RWPE1 (cell line): ENCODE data around the gene RABEPK.
A peak's percentile ranks its signal among the peaks of the same experiment; 100 is the strongest.

Experiments used
- CTCF ChIA-PET: fragments of 350-600 bp; sonication (Branson Sonifier 250); formaldehyde crosslinking; extraction: SDS; loops from one replicate; lab custom pipeline; 2021; lab: Yijun Ruan, JAX
- POLR2A ChIA-PET: fragments of 400-600 bp; formaldehyde crosslinking; extraction: SDS; loops from one replicate; lab custom pipeline; 2020; ENCODE audit warnings: antibody characterized with exemption; ENCODE audit not compliant: low non-redundant PET; lab: Yijun Ruan, JAX
- DNase-seq: peaks from one replicate; pipeline ENCODE4 v3.0.0; 2012; ENCODE audit warnings: low spot score
- H3K27ac ChIP-seq: fragments of 450-650 bp; 2 replicates; pipeline ENCODE4 v1.5.1; 2017
- CTCF ChIP-seq: fragments of 450-650 bp; conservative IDR thresholded peaks from 2 replicates; pipeline ENCODE4 v1.5.1; 2017; ENCODE audit warnings: low read depth, mild to moderate bottlenecking

The RABEPK gene

DNA sequence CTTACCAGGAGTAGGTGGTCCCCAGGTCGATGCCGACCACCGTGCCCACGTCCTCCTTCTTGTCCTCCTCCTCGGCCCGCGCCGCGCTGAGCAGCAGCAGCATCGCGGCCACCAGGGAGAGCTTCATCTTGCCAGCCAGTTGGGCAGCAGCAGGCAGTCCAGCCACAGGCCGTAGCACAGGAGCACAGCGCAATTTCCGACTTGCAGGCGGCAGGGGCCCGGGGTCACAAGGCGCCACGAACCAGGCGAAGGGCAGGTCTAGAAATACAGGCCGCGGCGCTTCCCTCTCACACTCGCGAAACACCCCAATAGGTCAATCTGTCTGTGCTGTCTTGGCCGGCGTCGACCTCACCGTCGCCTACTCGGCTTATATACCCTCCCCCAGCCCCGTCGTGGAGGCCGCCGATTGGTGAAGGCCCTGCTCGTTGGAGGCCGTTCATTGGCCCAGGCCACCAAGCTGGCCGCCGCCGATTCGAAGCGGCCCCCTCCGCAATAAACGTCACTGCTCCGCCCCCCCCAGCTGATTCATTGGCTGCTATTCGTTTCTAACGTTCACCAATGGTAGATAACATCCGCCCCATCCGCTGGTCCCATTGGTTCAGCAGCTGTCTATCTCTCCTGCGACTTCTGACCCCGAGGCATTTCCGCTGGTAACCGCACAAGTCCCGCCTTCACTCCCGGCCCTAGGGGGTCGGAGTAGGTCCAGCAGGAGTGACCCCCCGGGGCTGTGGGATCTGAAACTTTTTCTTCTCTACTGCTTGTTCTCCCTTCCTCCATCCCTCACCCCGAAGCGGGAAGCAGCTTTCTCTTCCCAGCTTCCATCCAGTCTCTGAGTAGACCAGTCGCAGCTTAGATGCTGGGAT, 40.9 kb downstream of the RABEPK start, which contains the start of gene HSPA5:
Gene HSPA5, minus strand, starts transcription at position 344 of the 863 bp plus-strand sequence. Its CDS starts 217 bp downstream, at position 127.
- peak; percentile 100 for DNase-seq
- H3K27ac ChIP-seq, result peak within 1 kb of the TSS; percentile 91
- ChIA-PET POLR2A (interaction anchor here (0.6 to 1.6 kb wide), 9 partner anchors 10 to 137 kb away, joined by 3 to 11 read pairs (median 4); partner anchors contain the start of gene GAPVD1), CTCF (interaction anchor here (0.6 kb wide), 1 partner anchor 488 kb away, joined by 3 read pairs; no protein-coding TSS in a partner anchor)
- TF ChIP-seq CTCF, result no peak; the same call in 1 of the 2 replicates

DNA sequence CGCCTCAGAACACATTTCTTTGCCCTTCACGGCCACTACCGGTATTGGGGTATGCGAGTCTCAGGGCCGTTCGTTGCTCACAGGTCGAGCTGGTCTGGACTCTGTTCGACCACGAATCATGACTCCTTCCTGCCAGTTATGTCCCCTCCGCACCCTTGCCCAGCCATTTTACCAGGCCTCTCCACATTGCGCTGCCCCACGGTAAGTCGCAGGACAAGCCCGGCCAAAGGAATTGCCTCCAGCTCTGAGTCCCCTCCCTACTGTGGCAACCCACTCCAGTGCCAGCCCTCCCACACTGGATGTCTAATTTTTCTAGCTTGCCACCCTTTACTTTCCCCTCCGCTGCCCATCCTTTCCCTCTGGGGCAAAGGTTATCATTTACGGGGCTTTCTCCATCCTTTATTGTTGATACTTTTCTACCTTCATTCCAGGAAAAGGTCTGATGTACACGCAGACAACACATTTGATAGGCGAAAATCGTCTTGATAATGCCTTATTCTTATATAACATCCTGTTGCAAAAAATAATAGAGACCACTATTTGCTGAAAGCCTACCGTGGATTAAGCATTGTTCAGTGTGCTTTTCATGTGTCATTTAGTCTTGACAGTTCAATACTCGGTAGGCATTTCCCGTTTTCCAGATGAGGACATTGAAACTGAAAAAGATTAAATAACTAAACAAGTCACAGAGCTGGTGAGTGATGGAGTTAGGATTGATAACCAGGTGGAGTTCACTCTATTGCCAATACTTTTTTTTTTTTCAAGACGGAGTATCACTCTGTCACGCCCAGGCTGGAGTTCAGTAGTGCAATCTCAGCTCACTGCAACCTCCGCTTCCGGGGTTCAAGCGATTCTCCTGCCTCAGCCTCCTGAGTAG, 41.8 kb downstream of the RABEPK start:
- DNase-seq, result no peak
- peak overlapping the region; percentile 91 for H3K27ac ChIP-seq
- TF ChIP-seq CTCF, result no peak
- ChIA-PET POLR2A (interaction anchor here (0.5 to 1.6 kb wide), 8 partner anchors 10 to 136 kb away, joined by 3 to 11 read pairs (median 4); partner anchors contain the start of gene GAPVD1), CTCF (interaction anchor here (0.6 kb wide), 2 partner anchors 489 to 504 kb away, joined by 3 read pairs; no protein-coding TSS in a partner anchor)

DNA sequence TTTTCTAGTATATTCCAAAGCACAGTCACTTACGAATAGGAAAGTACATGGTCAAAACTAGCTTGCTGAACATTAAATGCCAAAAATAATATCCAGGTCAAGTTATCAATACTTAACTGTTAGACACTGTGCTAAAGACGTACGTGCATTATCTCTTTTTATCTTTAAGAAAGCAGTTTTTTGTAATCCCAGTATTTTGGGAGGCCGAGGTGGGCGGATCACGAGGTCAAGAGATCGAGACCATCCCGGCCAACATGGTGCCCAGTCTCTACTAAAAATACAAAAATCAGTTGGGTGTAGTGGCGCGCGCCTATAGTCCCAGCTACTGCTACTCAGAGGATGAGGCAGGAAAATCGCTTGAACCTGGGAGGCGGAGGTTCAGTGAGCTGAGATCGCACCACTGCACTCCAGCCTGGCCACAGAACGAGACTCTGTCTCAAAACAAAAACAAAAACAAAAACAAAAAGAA, 43.5 kb downstream of the RABEPK start:
- CTCF ChIA-PET, result interaction anchor here (0.6 to 1.3 kb wide), 5 partner anchors 8 to 1256 kb away, joined by 3 to 7 read pairs (median 4); partner anchors contain the start of gene GAPVD1
- POLR2A ChIA-PET, result no interaction called here
- peak overlapping the region; percentile 78 for H3K27ac ChIP-seq

GRCh38 chr9:125246261-125246667, 45.9 kb downstream of the RABEPK start:
- H3K27ac ChIP-seq, result peak overlapping the region; percentile 0; the same call in 1 of the 2 replicates
- ChIA-PET POLR2A (no interaction called here), CTCF (interaction anchor here (0.6 kb wide), 1 partner anchor 23 kb away, joined by 5 read pairs; no protein-coding TSS in a partner anchor)

More for the DNA sequence above, 43.5 kb downstream of the RABEPK start:
- no peak for DNase-seq
- TF ChIP-seq CTCF, result no peak

GRCh38 chr9:125254231-125254630, 53.9 kb downstream of the RABEPK start:
- TF ChIP-seq CTCF, result no peak
- no peak overlapping the region for H3K27ac ChIP-seq
- ChIA-PET POLR2A (interaction anchor here (2.5 kb wide), 1 partner anchor 13 kb away, joined by 11 read pairs; the partner anchor contains the start of gene HSPA5), CTCF (no interaction called here)
- no peak for DNase-seq

More at GRCh38 chr9:125246261-125246667, 45.9 kb downstream of the RABEPK start:
- DNase-seq, result no peak
- no peak for TF ChIP-seq CTCF
